HG03060 (cell line): Measurements from ENCODE around the gene USPL1.
"Not testable (repeated sequence)": the region's sequence is repeated elsewhere in the genome, so short reads cannot be mapped to it uniquely, and the experiment has no call there.

Experiments used
- ATAC-seq: cut with Tn5 transposase; IDR thresholded peaks from one replicate; pipeline ENCODE4 v1.9.1; 2021; ENCODE audit warnings: low read depth, moderate number of reproducible peaks; ENCODE audit not compliant: unreplicated experiment

Gene USPL1

GRCh38 chr13:30615866-30616541 lies 1.7 kb upstream of the USPL1 start:
- no peak for ATAC-seq

GRCh38 chr13:30616927-30617314 lies 799 bp upstream of the USPL1 start:
- peak; percentile 26 for ATAC-seq

- no peak for ATAC-seq
Observed at GRCh38 chr13:30618186-30618929, 638 bp downstream of the USPL1 start.

GRCh38 chr13:30618930-30619279 lies 1.2 kb downstream of the USPL1 start:
- no peak for ATAC-seq

- no peak for ATAC-seq
Observed at GRCh38 chr13:30619731-30620130, 2.0 kb downstream of the USPL1 start.

GRCh38 chr13:30620941-30621340 lies 3.2 kb downstream of the USPL1 start:
- no peak for ATAC-seq

GRCh38 chr13:30622551-30622950 lies 4.8 kb downstream of the USPL1 start:
- ATAC-seq = no peak

- no peak for ATAC-seq
Observed at GRCh38 chr13:30623392-30623791, 5.7 kb downstream of the USPL1 start.

- no peak for ATAC-seq
Observed at GRCh38 chr13:30624630-30625029, 6.9 kb downstream of the USPL1 start.

- ATAC-seq = no peak
Observed at GRCh38 chr13:30629527-30629926, 11.8 kb downstream of the USPL1 start.

- ATAC-seq = no peak
Observed at GRCh38 chr13:30633861-30634260, 16.1 kb downstream of the USPL1 start.

- ATAC-seq = no peak
Observed at GRCh38 chr13:30634838-30635237, 17.1 kb downstream of the USPL1 start.

GRCh38 chr13:30638301-30638700 lies 20.6 kb downstream of the USPL1 start:
- ATAC-seq = no peak

- no peak for ATAC-seq
Observed at GRCh38 chr13:30639671-30640070, 22.0 kb downstream of the USPL1 start.

GRCh38 chr13:30641173-30641572 lies 23.5 kb downstream of the USPL1 start:
- not testable (repeated sequence) for ATAC-seq

- ATAC-seq = no peak
Observed at GRCh38 chr13:30645629-30646028, 27.9 kb downstream of the USPL1 start.

- ATAC-seq = no peak
Observed at GRCh38 chr13:30647420-30647819, 29.7 kb downstream of the USPL1 start.

- no peak for ATAC-seq
Observed at GRCh38 chr13:30647824-30648521, 30.3 kb downstream of the USPL1 start.

- no peak for ATAC-seq
Observed at GRCh38 chr13:30648522-30649012, 30.8 kb downstream of the USPL1 start.

GRCh38 chr13:30651648-30652047 lies 33.9 kb downstream of the USPL1 start:
- ATAC-seq = not testable (repeated sequence)

GRCh38 chr13:30652746-30653386 lies 35.1 kb downstream of the USPL1 start:
- ATAC-seq = no peak
